Measurements from ENCODE around the gene FIGNL1. TPM values are rescaled to one million over a fixed set of nuclear protein-coding genes. Genes with fewer than 3 reads are reported as not detected.

Gene FIGNL1
- total RNA-seq, 1 experiment from 2014 or later, result 28.1 TPM

- TF ChIP-seq, protein P1, sequence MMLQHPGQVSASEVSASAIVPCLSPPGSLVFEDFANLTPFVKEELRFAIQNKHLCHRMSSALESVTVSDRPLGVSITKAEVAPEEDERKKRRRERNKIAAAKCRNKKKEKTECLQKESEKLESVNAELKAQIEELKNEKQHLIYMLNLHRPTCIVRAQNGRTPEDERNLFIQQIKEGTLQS (IDR thresholded peaks at IDR 0.05), result no peak
- TF ChIP-seq ZNF274 (IDR thresholded peaks at IDR 0.05; ENCODE audit: low read depth, low read length), result no peak
These were observed 41.8 kb upstream of the FIGNL1 start (continued) for GRCh38 chr7:50491943-50492342.

GRCh38 chr7:50491209-50491608 lies 41.1 kb upstream of the FIGNL1 start:
- BruUV-seq (replicated peaks), result no TSS peak
- Histone ChIP-seq H3K4me3 (replicated peaks in 1 of 2; ENCODE audit: low read depth in 1 of 2, low read length in 2 of 2) (no peak overlapping the region), H3K36me3 (ENCODE audit: control insufficient read depth in 1 of 2, insufficient read depth in 2 of 2, low read length in 2 of 2) (no peaks in the 10 kb centered on the region), H3K27me3 (ENCODE audit: insufficient read depth, low read length) (0 out of 2 replicates have a peak, but pooled peaks cover 3% of the 10 kb centered on the region), H3K9me2 (ENCODE audit: insufficient read depth) (no peaks in the 10 kb centered on the region), H4K20me1 (ENCODE audit: insufficient read depth) (no peaks in the 10 kb centered on the region), H2AFZ (ENCODE audit: low read depth, low read length, poor library complexity, severe bottlenecking) (no peak overlapping the region), H3K9ac (ENCODE audit: low read length) (no peak overlapping the region), H3K79me2 (ENCODE audit: insufficient read depth, low read length) (no peaks in the 10 kb centered on the region), H3K9me3 (ENCODE audit: control insufficient read depth in 1 of 2, insufficient read depth in 1 of 2, low read depth in 1 of 2, low read length in 2 of 2) (no peaks in the 10 kb centered on the region), H3K4me1 (ENCODE audit: control insufficient read depth in 1 of 2, insufficient read depth in 2 of 2, low read length in 2 of 2) (no peaks in the 10 kb centered on the region), H3K27ac (ENCODE audit: low read depth, low read length) (no peak overlapping the region), H3K4me2 (ENCODE audit: low read length) (no peak overlapping the region)
- RAD21 ChIA-PET (ENCODE audit: low non-redundant PET in 1 of 2, low total read pairs in 2 of 2, uncharacterized antibody in 2 of 2, unreplicated experiment in 2 of 2), result no interaction called here
- DNase-seq (ENCODE audit: low read depth, low spot score) (no peak), ATAC-seq (no peak)
- CTCF ChIA-PET, result no interaction called here
- intact Hi-C loops (cut with micrococcal nuclease), result no loop called here
- POLR2A ChIA-PET, result no interaction called here
- TF ChIP-seq CEBPB (IDR thresholded peaks at IDR 0.05; ENCODE audit: low read depth), result no peak
- TF ChIP-seq ZNF274 (IDR thresholded peaks at IDR 0.05; ENCODE audit: low read depth, low read length), result no peak
- TF ChIP-seq YY1 (IDR thresholded peaks at IDR 0.05; ENCODE audit: extremely low read depth, insufficient replicate concordance, low read depth, low read length), result no peak
- no peak for TF ChIP-seq SP1 (IDR thresholded peaks at IDR 0.05; ENCODE audit: low read depth)
- TF ChIP-seq EGR1 (IDR thresholded peaks at IDR 0.05; ENCODE audit: low read depth), result no peak
- TF ChIP-seq, protein P2, sequence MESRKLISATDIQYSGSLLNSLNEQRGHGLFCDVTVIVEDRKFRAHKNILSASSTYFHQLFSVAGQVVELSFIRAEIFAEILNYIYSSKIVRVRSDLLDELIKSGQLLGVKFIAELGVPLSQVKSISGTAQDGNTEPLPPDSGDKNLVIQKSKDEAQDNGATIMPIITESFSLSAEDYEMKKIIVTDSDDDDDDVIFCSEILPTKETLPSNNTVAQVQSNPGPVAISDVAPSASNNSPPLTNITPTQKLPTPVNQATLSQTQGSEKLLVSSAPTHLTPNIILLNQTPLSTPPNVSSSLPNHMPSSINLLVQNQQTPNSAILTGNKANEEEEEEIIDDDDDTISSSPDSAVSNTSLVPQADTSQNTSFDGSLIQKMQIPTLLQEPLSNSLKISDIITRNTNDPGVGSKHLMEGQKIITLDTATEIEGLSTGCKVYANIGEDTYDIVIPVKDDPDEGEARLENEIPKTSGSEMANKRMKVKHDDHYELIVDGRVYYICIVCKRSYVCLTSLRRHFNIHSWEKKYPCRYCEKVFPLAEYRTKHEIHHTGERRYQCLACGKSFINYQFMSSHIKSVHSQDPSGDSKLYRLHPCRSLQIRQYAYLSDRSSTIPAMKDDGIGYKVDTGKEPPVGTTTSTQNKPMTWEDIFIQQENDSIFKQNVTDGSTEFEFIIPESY (IDR thresholded peaks at IDR 0.05; ENCODE audit: extremely low read depth, insufficient replicate concordance, low read length), result no peak
- TF ChIP-seq ELF1 (IDR thresholded peaks at IDR 0.05; ENCODE audit: borderline replicate concordance, low read depth), result no peak
- TF ChIP-seq RAD21 (IDR thresholded peaks at IDR 0.05; ENCODE audit: low read depth), result no peak
- TF ChIP-seq, protein P3, sequence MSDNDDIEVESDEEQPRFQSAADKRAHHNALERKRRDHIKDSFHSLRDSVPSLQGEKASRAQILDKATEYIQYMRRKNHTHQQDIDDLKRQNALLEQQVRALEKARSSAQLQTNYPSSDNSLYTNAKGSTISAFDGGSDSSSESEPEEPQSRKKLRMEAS (IDR thresholded peaks at IDR 0.05), result no peak
- no peak for TF ChIP-seq TCF7L2 (IDR thresholded peaks at IDR 0.05; ENCODE audit: borderline replicate concordance, extremely low read depth, insufficient read depth, insufficient read length)
- TF ChIP-seq, protein P4, sequence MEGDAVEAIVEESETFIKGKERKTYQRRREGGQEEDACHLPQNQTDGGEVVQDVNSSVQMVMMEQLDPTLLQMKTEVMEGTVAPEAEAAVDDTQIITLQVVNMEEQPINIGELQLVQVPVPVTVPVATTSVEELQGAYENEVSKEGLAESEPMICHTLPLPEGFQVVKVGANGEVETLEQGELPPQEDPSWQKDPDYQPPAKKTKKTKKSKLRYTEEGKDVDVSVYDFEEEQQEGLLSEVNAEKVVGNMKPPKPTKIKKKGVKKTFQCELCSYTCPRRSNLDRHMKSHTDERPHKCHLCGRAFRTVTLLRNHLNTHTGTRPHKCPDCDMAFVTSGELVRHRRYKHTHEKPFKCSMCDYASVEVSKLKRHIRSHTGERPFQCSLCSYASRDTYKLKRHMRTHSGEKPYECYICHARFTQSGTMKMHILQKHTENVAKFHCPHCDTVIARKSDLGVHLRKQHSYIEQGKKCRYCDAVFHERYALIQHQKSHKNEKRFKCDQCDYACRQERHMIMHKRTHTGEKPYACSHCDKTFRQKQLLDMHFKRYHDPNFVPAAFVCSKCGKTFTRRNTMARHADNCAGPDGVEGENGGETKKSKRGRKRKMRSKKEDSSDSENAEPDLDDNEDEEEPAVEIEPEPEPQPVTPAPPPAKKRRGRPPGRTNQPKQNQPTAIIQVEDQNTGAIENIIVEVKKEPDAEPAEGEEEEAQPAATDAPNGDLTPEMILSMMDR (IDR thresholded peaks at IDR 0.05 in 2 of 3, conservative IDR thresholded peaks at IDR 0.05 in 1 of 3; ENCODE audit: borderline replicate concordance in 1 of 3, insufficient read depth in 1 of 3, low read depth in 2 of 3, low read length in 2 of 3), result no peak
- TF ChIP-seq, protein P5, sequence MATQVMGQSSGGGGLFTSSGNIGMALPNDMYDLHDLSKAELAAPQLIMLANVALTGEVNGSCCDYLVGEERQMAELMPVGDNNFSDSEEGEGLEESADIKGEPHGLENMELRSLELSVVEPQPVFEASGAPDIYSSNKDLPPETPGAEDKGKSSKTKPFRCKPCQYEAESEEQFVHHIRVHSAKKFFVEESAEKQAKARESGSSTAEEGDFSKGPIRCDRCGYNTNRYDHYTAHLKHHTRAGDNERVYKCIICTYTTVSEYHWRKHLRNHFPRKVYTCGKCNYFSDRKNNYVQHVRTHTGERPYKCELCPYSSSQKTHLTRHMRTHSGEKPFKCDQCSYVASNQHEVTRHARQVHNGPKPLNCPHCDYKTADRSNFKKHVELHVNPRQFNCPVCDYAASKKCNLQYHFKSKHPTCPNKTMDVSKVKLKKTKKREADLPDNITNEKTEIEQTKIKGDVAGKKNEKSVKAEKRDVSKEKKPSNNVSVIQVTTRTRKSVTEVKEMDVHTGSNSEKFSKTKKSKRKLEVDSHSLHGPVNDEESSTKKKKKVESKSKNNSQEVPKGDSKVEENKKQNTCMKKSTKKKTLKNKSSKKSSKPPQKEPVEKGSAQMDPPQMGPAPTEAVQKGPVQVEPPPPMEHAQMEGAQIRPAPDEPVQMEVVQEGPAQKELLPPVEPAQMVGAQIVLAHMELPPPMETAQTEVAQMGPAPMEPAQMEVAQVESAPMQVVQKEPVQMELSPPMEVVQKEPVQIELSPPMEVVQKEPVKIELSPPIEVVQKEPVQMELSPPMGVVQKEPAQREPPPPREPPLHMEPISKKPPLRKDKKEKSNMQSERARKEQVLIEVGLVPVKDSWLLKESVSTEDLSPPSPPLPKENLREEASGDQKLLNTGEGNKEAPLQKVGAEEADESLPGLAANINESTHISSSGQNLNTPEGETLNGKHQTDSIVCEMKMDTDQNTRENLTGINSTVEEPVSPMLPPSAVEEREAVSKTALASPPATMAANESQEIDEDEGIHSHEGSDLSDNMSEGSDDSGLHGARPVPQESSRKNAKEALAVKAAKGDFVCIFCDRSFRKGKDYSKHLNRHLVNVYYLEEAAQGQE (IDR thresholded peaks at IDR 0.05; ENCODE audit: low read depth), result no peak
- TF ChIP-seq POLR2A (IDR thresholded peaks at IDR 0.05; ENCODE audit: borderline replicate concordance, extremely low read depth, insufficient read depth, insufficient read length), result no peak

All from HCT116 (cell line).